22Rv1 (cell line): ENCODE results near the gene INPP5J.

ENCODE experiments used
- CTCF ChIP-seq: fragments of 450-650 bp; IDR thresholded peaks from 2 replicates; pipeline ENCODE4 v1.5.1; 2017; ENCODE audit warnings: mild to moderate bottlenecking
- ZFX ChIP-seq: fragments of 450-650 bp; IDR thresholded peaks from 2 replicates; pipeline ENCODE4 v1.6.1; 2017; ENCODE audit warnings: antibody characterized with exemption, borderline replicate concordance

DNA sequence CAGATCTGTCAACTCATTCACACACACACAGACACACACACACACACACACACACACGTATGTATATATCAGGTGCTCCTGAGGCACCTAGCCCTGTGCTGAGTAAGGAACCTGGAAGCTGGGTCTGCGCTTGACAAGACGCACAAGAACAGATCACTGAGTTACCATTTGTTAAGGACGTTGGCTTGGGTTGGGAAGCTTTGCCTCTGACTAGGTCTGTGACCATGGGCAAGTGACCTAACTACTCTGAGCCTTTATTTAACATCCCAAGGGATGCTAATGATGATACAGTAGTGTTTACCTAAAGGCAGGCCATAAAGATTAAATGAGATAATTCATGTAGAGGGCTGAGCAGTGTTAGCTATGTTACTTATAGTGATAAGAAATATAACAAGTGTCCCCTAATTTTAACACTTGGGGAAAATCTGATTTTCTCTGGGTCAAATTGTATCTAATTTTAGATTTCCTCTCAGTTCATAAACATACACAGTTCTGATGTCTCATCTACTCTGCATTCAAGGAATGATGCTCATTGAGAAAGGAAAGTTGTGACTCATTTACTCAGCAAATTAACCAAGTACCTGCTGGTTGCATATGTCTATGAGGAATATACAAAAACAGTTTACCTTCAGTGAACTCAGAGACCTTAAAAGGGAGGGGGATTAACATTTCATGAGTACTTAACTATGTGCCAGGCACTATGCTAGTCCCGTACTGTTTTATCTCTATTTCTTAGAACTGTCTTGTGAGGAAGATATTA, 50.8 kb downstream of the INPP5J start:
- TF ChIP-seq CTCF: no peak
- no peak for TF ChIP-seq ZFX
